Hepatocyte (in vitro differentiated cells): ENCODE data around the gene TMCC3. TPM values are rescaled to one million over a fixed set of nuclear protein-coding genes. Genes with fewer than 3 reads are reported as not detected.

ENCODE experiments used
- DNase-seq: peaks from one replicate; pipeline ENCODE4 v3.0.0-alpha.2; 2016; ENCODE audit warnings: low spot score
- H2AFZ ChIP-seq: fragments of 200-600 bp; sonication (generic); 2 replicates; pipeline ENCODE4 v1.6.0; 2016; ENCODE audit warnings: antibody characterized with exemption, mild to moderate bottlenecking
- H3K27ac ChIP-seq: fragments of 200-600 bp; sonication (generic); 2 replicates; pipeline ENCODE4 v1.5.1; 2016; ENCODE audit warnings: mild to moderate bottlenecking
- H3K27me3 ChIP-seq: fragments of 200-600 bp; sonication (generic); 2 replicates; pipeline ENCODE4 v1.6.1; 2016
- H3K36me3 ChIP-seq: fragments of 200-600 bp; sonication (generic); replicated peaks from 2 replicates; pipeline ENCODE4 v1.5.1; 2016; ENCODE audit warnings: low read depth; ENCODE audit not compliant: insufficient read depth
- H3K4me1 ChIP-seq: fragments of 200-600 bp; sonication (generic); 2 replicates; pipeline ENCODE4 v1.5.1; 2016; ENCODE audit warnings: mild to moderate bottlenecking, moderate library complexity; ENCODE audit not compliant: insufficient read depth
- H3K4me2 ChIP-seq: fragments of 200-600 bp; sonication (generic); 2 replicates; pipeline ENCODE4 v1.6.0; 2016
- H3K4me3 ChIP-seq: fragments of 200-600 bp; sonication (generic); 2 replicates; pipeline ENCODE4 v1.5.1; 2016; ENCODE audit warnings: mild to moderate bottlenecking
- H3K79me2 ChIP-seq: fragments of 200-600 bp; sonication (generic); 2 replicates; pipeline ENCODE4 v1.6.0; 2017; ENCODE audit warnings: mild to moderate bottlenecking
- H3K9me2 ChIP-seq: fragments of 200-600 bp; sonication (generic); replicated peaks from 2 replicates; pipeline ENCODE4 v1.6.0; 2017; ENCODE audit warnings: mild to moderate bottlenecking; ENCODE audit not compliant: insufficient read depth
- H3K9me3 ChIP-seq: fragments of 200-600 bp; sonication (generic); 2 replicates; pipeline ENCODE4 v1.5.1; 2016; ENCODE audit warnings: low read depth, mild to moderate bottlenecking
- H4K20me1 ChIP-seq: fragments of 200-600 bp; sonication (generic); 2 replicates; pipeline ENCODE4 v1.6.0; 2016; ENCODE audit warnings: mild to moderate bottlenecking; ENCODE audit not compliant: insufficient read depth, poor library complexity, severe bottlenecking
- EZH2 ChIP-seq: fragments of 200-600 bp; sonication (generic); IDR thresholded peaks from 2 replicates; pipeline ENCODE4 v1.6.1; 2016; ENCODE audit warnings: antibody characterized with exemption, mild to moderate bottlenecking, borderline replicate concordance
- EZH2phosphoT487 ChIP-seq: fragments of 200-600 bp; sonication (generic); IDR thresholded peaks from one replicate; pipeline ENCODE4 v1.6.1; 2018; ENCODE audit warnings: antibody characterized with exemption, mild to moderate bottlenecking, low read depth, moderate library complexity; ENCODE audit not compliant: unreplicated experiment, severe bottlenecking
- WGBS: methylation state at CpG from one replicate; pipeline ENCODE4 v1.1.6; 2016; ENCODE audit warnings: low lambda C conversion rate; ENCODE audit errors: missing lambda C conversion rate; 5-methylcytosine and 5-hydroxymethylcytosine counted together
- polyA plus RNA-seq: library from polyadenylated mRNA; unstranded; fragments of >200 nt; fragmentation: Nextera tagmentation; extraction: Ambion mirVana; gene quantifications from 2 replicates; pipeline ENCODE4 v1.2.1, GENCODE V29; 2016
- total RNA-seq: library from RNA; depleted of rRNA; stranded (reverse); fragments of >200 nt; gene quantifications from 2 replicates; pipeline ENCODE4 v1.2.3, GENCODE V29; 2014
- TF ChIP-seq, protein P1 (sequence below): fragments of 200-600 bp; sonication (generic); IDR thresholded peaks from 2 replicates; pipeline ENCODE4 v1.5.1; 2016; ENCODE audit warnings: antibody characterized with exemption, mild to moderate bottlenecking; ENCODE audit not compliant: poor library complexity

TMCC3 gene
- total and polyA plus RNA-seq, 2 experiments from 2014 or later = 4.0 to 7.8 TPM

DNA sequence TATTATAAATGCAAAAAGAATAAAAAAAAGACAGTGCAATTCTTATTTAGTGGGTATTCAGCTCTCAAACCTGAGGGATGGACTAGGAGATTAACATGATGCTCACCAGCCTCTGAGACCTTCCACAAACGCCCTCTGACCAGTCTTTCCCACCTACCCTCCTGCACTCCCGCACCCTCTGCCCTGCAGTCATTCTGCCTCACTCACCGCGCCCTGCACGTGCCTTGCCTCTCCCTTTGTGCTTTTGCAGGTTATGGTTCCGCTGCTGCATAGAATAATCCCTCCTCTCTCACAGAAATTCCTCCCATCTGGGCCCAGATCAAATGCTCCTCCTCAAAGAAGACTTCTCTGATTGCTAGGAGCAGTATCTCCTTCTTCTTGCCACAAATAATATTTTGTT, 28.5 kb upstream of the TMCC3 start:
- no peaks in the 10 kb centered on the region for H4K20me1 ChIP-seq
- H2AFZ ChIP-seq = no peak overlapping the region
- H3K36me3 ChIP-seq = no peaks in the 10 kb centered on the region
- no peaks in the 10 kb centered on the region for H3K4me1 ChIP-seq
- H3K9me3 ChIP-seq = no peaks in the 10 kb centered on the region
- no peak overlapping the region for H3K27ac ChIP-seq
- no peak for DNase-seq
- no peaks in the 10 kb centered on the region for H3K79me2 ChIP-seq
- H3K27me3 ChIP-seq = no peaks in the 10 kb centered on the region
- no peaks in the 10 kb centered on the region for H3K9me2 ChIP-seq
- WGBS = 76% methylated on average over 6 of the region's 6 CpGs
- H3K4me2 ChIP-seq = no peak overlapping the region
- TF ChIP-seq EZH2 = no peak
- TF ChIP-seq, protein P1, sequence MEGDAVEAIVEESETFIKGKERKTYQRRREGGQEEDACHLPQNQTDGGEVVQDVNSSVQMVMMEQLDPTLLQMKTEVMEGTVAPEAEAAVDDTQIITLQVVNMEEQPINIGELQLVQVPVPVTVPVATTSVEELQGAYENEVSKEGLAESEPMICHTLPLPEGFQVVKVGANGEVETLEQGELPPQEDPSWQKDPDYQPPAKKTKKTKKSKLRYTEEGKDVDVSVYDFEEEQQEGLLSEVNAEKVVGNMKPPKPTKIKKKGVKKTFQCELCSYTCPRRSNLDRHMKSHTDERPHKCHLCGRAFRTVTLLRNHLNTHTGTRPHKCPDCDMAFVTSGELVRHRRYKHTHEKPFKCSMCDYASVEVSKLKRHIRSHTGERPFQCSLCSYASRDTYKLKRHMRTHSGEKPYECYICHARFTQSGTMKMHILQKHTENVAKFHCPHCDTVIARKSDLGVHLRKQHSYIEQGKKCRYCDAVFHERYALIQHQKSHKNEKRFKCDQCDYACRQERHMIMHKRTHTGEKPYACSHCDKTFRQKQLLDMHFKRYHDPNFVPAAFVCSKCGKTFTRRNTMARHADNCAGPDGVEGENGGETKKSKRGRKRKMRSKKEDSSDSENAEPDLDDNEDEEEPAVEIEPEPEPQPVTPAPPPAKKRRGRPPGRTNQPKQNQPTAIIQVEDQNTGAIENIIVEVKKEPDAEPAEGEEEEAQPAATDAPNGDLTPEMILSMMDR = no peak
- TF ChIP-seq EZH2phosphoT487 = no peak
- H3K4me3 ChIP-seq = no peak overlapping the region

DNA sequence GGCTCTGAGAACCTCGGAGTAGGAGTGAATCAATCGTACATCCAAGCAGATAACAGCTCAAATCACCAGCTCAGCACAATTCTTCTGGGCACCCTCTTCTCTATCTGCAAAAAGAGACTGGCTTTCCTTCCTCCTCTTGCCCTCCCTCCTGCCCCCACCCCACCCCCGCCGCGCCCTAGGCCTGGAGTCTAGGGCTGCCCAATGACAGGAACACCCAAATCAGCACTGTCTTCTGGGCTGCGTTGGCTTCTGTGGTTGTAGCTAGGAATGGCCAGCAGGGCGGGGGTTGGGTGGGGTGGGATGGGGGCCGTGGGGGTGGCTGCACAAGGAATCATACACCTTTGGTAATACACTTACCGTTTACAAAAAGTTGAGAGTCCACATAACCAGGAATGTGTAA, 28.0 kb upstream of the TMCC3 start:
- H3K9me3 ChIP-seq = no peaks in the 10 kb centered on the region
- H3K4me2 ChIP-seq = no peak overlapping the region
- DNase-seq = no peak
- no peak overlapping the region for H2AFZ ChIP-seq
- H3K27me3 ChIP-seq = no peaks in the 10 kb centered on the region
- H4K20me1 ChIP-seq = no peaks in the 10 kb centered on the region
- no peak overlapping the region for H3K4me3 ChIP-seq
- H3K4me1 ChIP-seq = no peaks in the 10 kb centered on the region
- TF ChIP-seq EZH2phosphoT487 (no peak), EZH2 (no peak)
- TF ChIP-seq, protein P1 = no peak
- 84% methylated on average over 9 of the region's 9 CpGs for WGBS
- no peaks in the 10 kb centered on the region for H3K9me2 ChIP-seq
- no peak overlapping the region for H3K27ac ChIP-seq
- H3K36me3 ChIP-seq = no peaks in the 10 kb centered on the region
- H3K79me2 ChIP-seq = no peaks in the 10 kb centered on the region

DNA sequence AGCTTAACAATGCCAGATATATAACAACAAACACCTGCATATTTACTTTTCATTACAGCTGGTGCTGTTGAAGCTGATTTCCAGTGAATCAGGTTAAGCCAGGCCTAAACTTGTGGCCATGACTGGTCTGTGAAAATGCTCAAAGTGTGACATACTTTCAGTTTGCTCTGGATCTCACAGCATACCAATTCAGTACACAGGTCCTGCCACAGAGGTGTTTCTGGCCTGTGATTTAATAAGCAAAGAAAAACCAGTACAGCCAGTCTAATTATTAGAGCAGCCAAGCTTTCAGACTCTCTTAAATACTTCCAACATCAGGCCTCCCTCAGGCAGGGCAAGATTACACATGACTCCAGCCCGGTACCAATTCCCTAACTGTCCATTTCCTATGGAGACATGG, 27.4 kb upstream of the TMCC3 start:
- Histone ChIP-seq H3K9me2 (no peaks in the 10 kb centered on the region), H3K27ac (no peak overlapping the region), H3K4me3 (no peak overlapping the region), H3K4me1 (no peaks in the 10 kb centered on the region), H3K9me3 (no peaks in the 10 kb centered on the region), H3K27me3 (no peaks in the 10 kb centered on the region), H2AFZ (no peak overlapping the region), H3K36me3 (no peaks in the 10 kb centered on the region), H4K20me1 (no peaks in the 10 kb centered on the region), H3K79me2 (no peaks in the 10 kb centered on the region), H3K4me2 (no peak overlapping the region)
- TF ChIP-seq EZH2phosphoT487 = no peak
- TF ChIP-seq, protein P1 = no peak
- TF ChIP-seq EZH2 = no peak
- 74% methylated on average over 1 of the region's 1 CpG for WGBS
- no peak for DNase-seq

DNA sequence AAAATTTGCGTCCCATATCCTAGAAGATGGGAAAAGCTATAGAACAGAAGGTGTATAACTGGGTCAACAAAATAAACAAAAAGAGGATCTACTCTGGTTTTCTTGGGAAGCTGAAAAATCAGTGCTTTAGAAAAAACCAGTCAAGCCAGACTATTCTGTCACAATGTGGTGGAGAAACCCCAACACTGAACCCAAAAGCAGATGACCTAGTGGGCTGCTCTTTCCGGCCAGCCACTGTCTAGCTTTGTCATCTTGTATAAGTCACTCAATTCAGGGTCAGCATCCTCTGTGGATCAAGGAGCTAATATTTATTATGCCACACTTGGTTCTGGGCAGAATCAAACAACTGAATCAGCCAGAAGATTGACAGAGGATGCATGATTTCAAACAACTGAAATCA, 26.6 kb upstream of the TMCC3 start:
- Histone ChIP-seq H3K27me3 (no peaks in the 10 kb centered on the region), H3K4me1 (no peaks in the 10 kb centered on the region), H4K20me1 (no peaks in the 10 kb centered on the region), H3K79me2 (no peaks in the 10 kb centered on the region), H3K36me3 (no peaks in the 10 kb centered on the region), H3K9me3 (no peaks in the 10 kb centered on the region), H3K4me2 (no peak overlapping the region), H2AFZ (no peak overlapping the region), H3K4me3 (no peak overlapping the region), H3K9me2 (no peaks in the 10 kb centered on the region), H3K27ac (no peak overlapping the region)
- no peak for DNase-seq
- WGBS = 97% methylated on average over 2 of the region's 2 CpGs
- TF ChIP-seq EZH2 (no peak), EZH2phosphoT487 (no peak)
- TF ChIP-seq, protein P1 = no peak
